Measurements from ENCODE around the gene CHPF2. TPM values are rescaled to one million over a fixed set of nuclear protein-coding genes. Genes with fewer than 3 reads are reported as not detected.

Gene CHPF2
- total and polyA plus RNA-seq, 2 of the 13 experiments (the other 11 are each of a cell fraction or from before 2014, with no cell fraction given), result 15.4 to 21.5 TPM

DNA sequence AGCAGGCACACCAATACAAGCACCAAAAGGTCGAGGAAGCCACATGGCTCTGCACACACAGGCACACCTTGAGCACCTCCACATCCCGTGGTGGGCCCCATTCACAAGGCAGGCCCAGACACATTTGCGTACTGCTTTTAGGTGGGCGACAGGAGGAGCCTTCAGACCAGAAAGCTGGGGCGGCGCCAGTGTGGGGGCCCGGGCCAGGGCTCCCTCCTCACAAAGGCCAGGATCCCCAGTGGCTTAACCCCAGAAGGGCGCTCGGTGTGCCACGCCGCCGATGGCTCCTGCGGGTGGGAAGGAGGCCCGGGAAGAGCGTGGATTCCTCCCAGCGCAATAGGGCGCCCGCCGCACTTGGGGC, 19.0 kb downstream of the CHPF2 start (continued):
- TF ChIP-seq, protein P1, sequence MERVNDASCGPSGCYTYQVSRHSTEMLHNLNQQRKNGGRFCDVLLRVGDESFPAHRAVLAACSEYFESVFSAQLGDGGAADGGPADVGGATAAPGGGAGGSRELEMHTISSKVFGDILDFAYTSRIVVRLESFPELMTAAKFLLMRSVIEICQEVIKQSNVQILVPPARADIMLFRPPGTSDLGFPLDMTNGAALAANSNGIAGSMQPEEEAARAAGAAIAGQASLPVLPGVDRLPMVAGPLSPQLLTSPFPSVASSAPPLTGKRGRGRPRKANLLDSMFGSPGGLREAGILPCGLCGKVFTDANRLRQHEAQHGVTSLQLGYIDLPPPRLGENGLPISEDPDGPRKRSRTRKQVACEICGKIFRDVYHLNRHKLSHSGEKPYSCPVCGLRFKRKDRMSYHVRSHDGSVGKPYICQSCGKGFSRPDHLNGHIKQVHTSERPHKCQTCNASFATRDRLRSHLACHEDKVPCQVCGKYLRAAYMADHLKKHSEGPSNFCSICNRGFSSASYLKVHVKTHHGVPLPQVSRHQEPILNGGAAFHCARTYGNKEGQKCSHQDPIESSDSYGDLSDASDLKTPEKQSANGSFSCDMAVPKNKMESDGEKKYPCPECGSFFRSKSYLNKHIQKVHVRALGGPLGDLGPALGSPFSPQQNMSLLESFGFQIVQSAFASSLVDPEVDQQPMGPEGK (CRISPR knock-in tag; IDR thresholded peaks at IDR 0.05), result 0 out of 2 replicates have a peak, but pooled peaks have one; percentile 24
- TF ChIP-seq PTBP1 (IDR thresholded peaks at IDR 0.05; ENCODE audit: low read depth, low read length, poor library complexity, severe bottlenecking), result peak; percentile 74
- no peak for TF ChIP-seq TBP (CRISPR knock-in tag; IDR thresholded peaks at IDR 0.05)
- TF ChIP-seq KLF12 (CRISPR knock-in tag; IDR thresholded peaks at IDR 0.05; ENCODE audit: borderline replicate concordance), result 0 out of 2 replicates have a peak, but pooled peaks have one; percentile 51

DNA sequence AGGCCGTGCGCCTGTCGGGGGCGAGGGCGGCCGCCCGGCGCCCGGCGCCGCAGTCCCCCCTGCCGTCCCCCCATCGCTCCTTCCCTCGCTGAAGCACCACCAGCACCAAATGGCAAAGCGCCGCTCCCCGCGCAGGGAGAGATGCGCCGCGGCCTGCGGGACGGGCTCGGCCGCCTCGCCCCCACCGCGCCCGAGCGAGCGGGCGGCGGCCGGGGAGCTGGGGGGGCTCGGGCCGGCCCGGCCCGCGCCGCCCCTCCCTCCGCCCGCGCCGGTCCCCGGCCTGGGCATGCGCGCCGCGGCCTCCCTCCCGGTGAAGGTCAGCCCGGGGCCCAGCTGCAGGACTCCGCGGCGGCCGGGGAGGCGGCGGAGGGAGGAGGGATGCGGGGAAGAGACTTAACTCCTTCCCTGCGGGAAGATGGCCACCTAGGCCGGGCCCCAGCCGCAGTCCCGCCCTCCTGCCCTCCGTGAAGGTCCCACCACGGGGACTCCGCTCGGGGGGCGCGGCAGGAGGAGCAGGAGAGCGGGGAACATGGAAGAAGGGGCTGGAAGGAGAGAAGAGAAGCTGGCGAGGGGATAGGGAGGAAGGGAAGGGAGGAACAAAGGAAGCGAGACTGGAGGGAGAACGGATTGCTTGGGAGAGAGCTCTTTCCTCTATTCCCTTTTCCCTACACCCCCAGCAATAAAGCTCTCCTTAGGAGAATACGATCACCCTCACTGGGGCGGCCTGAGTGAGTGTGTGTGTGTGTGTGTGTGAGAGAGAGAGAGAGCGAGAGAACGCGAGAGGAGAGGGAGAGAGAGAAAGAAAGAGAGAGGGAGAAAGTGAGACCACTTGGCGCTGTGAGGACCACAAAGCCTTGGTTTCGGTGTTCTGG, 19.6 kb downstream of the CHPF2 start:
- intact Hi-C loops (cut with micrococcal nuclease; ENCODE audit: unreplicated experiment), result loop anchor here (2.0 kb wide), 1 partner anchor 51 kb away; no protein-coding TSS in a partner anchor
- peak; percentile 23; the same call in 1 of the 2 replicates for TF ChIP-seq GABPB1 (CRISPR knock-in tag; IDR thresholded peaks at IDR 0.05)
- TF ChIP-seq IRF2 (CRISPR knock-in tag; IDR thresholded peaks at IDR 0.05), result 0 out of 2 replicates have a peak, but pooled peaks have one; percentile 16
- no peak for TF ChIP-seq ZNF768 (CRISPR knock-in tag; IDR thresholded peaks at IDR 0.05)
- TF ChIP-seq ZSCAN22 (CRISPR knock-in tag; IDR thresholded peaks at IDR 0.05), result no peak
- no peak for TF ChIP-seq ZNF841 (CRISPR knock-in tag; IDR thresholded peaks at IDR 0.05; ENCODE audit: borderline replicate concordance)
- TF ChIP-seq, protein P2, sequence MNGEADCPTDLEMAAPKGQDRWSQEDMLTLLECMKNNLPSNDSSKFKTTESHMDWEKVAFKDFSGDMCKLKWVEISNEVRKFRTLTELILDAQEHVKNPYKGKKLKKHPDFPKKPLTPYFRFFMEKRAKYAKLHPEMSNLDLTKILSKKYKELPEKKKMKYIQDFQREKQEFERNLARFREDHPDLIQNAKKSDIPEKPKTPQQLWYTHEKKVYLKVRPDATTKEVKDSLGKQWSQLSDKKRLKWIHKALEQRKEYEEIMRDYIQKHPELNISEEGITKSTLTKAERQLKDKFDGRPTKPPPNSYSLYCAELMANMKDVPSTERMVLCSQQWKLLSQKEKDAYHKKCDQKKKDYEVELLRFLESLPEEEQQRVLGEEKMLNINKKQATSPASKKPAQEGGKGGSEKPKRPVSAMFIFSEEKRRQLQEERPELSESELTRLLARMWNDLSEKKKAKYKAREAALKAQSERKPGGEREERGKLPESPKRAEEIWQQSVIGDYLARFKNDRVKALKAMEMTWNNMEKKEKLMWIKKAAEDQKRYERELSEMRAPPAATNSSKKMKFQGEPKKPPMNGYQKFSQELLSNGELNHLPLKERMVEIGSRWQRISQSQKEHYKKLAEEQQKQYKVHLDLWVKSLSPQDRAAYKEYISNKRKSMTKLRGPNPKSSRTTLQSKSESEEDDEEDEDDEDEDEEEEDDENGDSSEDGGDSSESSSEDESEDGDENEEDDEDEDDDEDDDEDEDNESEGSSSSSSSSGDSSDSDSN (CRISPR knock-in tag; IDR thresholded peaks at IDR 0.05), result peak; percentile 46; the same call in 1 of the 2 replicates
- TF ChIP-seq, protein P3, sequence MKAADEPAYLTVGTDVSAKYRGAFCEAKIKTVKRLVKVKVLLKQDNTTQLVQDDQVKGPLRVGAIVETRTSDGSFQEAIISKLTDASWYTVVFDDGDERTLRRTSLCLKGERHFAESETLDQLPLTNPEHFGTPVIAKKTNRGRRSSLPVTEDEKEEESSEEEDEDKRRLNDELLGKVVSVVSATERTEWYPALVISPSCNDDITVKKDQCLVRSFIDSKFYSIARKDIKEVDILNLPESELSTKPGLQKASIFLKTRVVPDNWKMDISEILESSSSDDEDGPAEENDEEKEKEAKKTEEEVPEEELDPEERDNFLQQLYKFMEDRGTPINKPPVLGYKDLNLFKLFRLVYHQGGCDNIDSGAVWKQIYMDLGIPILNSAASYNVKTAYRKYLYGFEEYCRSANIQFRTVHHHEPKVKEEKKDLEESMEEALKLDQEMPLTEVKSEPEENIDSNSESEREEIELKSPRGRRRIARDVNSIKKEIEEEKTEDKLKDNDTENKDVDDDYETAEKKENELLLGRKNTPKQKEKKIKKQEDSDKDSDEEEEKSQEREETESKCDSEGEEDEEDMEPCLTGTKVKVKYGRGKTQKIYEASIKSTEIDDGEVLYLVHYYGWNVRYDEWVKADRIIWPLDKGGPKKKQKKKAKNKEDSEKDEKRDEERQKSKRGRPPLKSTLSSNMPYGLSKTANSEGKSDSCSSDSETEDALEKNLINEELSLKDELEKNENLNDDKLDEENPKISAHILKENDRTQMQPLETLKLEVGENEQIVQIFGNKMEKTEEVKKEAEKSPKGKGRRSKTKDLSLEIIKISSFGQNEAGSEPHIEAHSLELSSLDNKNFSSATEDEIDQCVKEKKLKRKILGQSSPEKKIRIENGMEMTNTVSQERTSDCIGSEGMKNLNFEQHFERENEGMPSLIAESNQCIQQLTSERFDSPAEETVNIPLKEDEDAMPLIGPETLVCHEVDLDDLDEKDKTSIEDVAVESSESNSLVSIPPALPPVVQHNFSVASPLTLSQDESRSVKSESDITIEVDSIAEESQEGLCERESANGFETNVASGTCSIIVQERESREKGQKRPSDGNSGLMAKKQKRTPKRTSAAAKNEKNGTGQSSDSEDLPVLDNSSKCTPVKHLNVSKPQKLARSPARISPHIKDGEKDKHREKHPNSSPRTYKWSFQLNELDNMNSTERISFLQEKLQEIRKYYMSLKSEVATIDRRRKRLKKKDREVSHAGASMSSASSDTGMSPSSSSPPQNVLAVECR (CRISPR knock-in tag; IDR thresholded peaks at IDR 0.05; ENCODE audit: borderline replicate concordance), result peak; percentile 33; the same call in 1 of the 2 replicates
- TF ChIP-seq ZNF10 (CRISPR knock-in tag; IDR thresholded peaks at IDR 0.05; ENCODE audit: borderline replicate concordance, low read depth), result no peak

More for the DNA sequence above, 19.6 kb downstream of the CHPF2 start:
- Histone ChIP-seq H3K27me3 (ENCODE audit: control insufficient read depth in 1 of 2, insufficient read depth in 2 of 2, low read length in 2 of 2) (peaks cover 20 to 87% of the 10 kb centered on the region in 2 experiments), H3K4me2 (ENCODE audit: low read depth, low read length) (peak overlapping the region; percentile 74), H3K9me3 (ENCODE audit: low read length) (no peaks in the 10 kb centered on the region), H3K27ac (ENCODE audit: extremely low read length, insufficient read depth, low read length) (no peak overlapping the region), H3K9ac (ENCODE audit: insufficient read depth, low read depth, low read length) (no peak overlapping the region), H3K4me1 (ENCODE audit: insufficient read depth, low read length) (peaks cover 51% of the 10 kb centered on the region), H3K4me3 (replicated peaks in 1 of 3; ENCODE audit: insufficient read depth in 1 of 3, low read depth in 2 of 3, low read length in 3 of 3) (peak overlapping the region; percentile 34 to 68 (median 49); a peak in 5 of 6 replicates), H3K79me2 (ENCODE audit: insufficient read depth, low read length) (no peaks in the 10 kb centered on the region), H2AFZ (ENCODE audit: low read length) (no peak overlapping the region), H3K36me3 (replicated peaks in 1 of 2; ENCODE audit: control insufficient read depth in 1 of 2, insufficient read depth in 2 of 2, low read length in 2 of 2) (no peaks in the 10 kb centered on the region), H4K20me1 (ENCODE audit: insufficient read depth, low read length) (no peaks in the 10 kb centered on the region; the same call in 1 of the 2 replicates)
- CTCF ChIA-PET (ENCODE audit: low intra/inter-chr PET ratio, low total read pairs), result no interaction called here
- WGBS (ENCODE audit: low lambda C conversion rate), result 5% methylated on average over 45 of the region's 79 CpGs
- in situ Hi-C loops (cut with HindIII; ENCODE audit: extremely low pct_ligation_motif_present, low pct_unique_long_range_greater_than_20kb), result loop anchor here (5.0 kb wide), 1 partner anchor 50 kb away; no protein-coding TSS in a partner anchor
- no TSS peak for BruUV-seq (replicated peaks)
- POLR2A ChIA-PET, result interaction anchor here (1.5 kb wide), 1 partner anchor 25 kb away, joined by 4 read pairs; the partner anchor contains the start of gene ABCF2
- FAIRE-seq (no peak), ATAC-seq (peak; percentile 37), DNase-seq (ENCODE audit: low spot score) (no peak)

Data from HepG2 (cell line).